Ammon's horn (tissue), 1 donor: ENCODE measurements around the gene FILIP1L.

Experiments
- DNase-seq: peaks from one replicate; pipeline ENCODE4 v3.0.0-alpha.2; 2016; ENCODE audit warnings: low spot score

The FILIP1L gene

GRCh38 chr3:99923873-99924272, 190.4 kb downstream of the FILIP1L start:
- no peak for DNase-seq

DNA sequence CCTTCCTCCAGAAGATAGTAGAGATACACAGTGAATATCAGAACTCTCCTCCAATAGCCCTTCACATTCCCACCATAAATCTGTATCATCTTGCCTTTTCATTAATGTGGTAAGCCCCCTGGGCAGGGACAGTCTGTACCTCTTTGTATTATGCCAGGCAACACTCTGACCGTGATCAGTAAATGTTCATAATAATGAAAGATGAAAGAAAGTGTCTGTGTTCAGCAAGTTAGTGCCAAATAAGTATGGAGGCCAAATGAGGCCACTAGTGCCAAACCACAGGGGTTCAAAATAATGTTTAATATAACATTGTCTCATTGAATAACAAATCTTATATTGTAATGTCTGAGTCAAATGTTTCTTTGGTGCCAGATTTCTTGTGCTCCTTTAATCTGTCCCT, 192.3 kb downstream of the FILIP1L start:
- DNase-seq, result no peak

- DNase-seq, result no peak
Measured at GRCh38 chr3:99921377-99921695, 193.0 kb downstream of the FILIP1L start.

- peak; percentile 53 for DNase-seq
Measured at GRCh38 chr3:99920481-99921376, 193.6 kb downstream of the FILIP1L start.

- no peak for DNase-seq
Measured at GRCh38 chr3:99919694-99920093, 194.6 kb downstream of the FILIP1L start.

GRCh38 chr3:99918715-99919114, 195.6 kb downstream of the FILIP1L start:
- DNase-seq, result no peak

- no peak for DNase-seq
Measured at GRCh38 chr3:99915906-99916432, 198.3 kb downstream of the FILIP1L start.

DNA sequence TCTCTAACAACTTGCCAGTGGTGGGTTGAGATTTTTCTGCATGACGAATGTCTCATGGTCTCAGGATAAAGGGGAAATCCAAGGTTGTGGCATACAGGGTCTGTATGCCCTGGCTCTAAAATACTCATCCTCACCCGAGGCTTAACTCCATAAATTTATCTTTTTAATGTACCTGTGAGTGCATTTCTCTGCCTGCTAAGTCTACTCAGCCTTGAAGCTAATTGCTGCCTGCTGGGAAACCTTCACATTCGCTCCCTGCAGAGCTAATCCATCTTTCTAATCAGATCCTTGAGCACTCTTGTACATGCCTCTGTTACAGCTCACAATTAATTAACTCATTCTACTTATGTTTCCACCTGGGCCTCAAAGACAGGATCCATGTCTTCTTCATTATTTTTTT, 202.9 kb downstream of the FILIP1L start:
- DNase-seq, result no peak

GRCh38 chr3:99910752-99911290, 203.5 kb downstream of the FILIP1L start:
- no peak for DNase-seq

DNA sequence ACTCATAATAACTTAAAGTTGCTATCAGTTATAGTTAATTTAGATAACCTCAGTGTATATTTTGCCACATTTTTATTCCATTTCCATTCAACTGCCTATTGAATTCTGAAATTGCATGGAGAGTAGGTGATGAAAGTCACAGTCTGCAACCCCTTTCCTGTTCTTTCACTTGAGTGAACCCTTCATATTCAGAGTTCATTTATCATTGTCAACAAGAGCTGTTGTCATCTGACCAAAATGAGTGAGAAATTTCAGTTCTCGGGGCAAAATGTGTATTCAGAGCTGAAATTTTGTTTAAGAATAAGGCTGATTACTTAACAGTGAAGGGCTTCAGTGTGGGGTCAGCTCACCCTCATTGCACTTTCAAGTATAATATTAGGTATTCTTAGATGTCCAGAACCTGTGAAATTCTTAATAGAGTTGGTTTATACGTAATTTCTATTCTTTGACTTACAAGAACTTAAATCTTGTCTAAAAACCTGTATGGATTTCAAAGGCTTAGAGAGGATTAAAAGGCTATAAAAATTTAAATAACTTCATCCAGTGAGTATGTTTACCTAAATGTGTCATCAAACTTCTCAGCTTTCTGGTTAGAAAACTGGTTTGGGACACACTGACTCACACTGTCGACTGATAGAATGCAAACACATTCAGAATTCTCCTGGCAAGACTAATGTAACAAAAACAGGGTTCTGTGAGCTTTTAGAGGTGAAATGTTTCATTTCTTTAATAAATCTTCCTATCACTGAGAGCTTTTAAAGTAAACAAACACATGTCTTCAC, 204.4 kb downstream of the FILIP1L start:
- DNase-seq, result no peak

DNA sequence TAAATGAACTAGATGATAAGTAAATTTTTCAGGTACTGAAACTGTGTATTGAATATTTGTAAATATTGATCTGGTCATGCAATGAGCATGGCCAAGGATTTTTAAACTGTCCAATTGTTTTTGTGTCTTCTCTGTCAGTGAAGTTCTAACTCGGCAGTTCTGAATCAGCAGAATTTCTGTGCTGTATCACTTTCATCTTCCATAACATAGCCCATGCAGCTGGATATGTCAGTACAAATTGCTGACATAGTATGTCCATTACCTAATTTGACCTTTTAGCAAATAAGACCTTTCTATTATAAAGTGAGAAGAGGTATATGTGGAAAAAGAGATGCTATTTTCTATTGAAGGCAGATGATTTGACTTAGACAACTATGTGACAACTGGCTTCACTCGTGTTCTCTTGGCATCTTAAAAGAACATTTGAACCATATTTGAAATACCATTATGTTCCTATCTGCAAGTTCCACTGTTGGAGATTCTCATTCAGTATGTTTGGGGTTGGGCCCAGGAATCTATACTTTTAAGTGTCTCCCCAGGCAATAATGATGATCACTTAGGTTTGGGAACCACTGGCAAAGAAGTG, 206.2 kb downstream of the FILIP1L start:
- no peak for DNase-seq

DNA sequence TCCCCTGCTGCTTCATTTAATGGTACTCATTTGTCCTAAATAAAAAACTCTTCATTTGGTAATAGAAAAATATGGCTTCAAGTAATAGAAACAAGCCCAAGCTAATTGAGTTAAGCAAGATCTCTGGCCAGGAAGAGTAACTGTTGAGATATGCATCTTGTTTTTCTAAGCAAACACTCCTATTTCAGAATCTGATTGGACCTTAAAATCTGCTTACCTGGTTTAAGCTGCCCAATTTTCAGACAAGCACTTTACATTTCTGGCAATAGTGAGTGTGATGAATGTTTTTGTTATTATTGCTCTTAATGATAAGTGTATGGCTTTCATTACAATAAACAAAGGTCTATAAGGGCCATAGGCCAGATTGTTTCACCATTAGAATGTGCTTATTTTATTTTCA, 210.4 kb downstream of the FILIP1L start:
- no peak for DNase-seq

- DNase-seq, result no peak
Measured at GRCh38 chr3:99902091-99902490, 212.2 kb downstream of the FILIP1L start.

GRCh38 chr3:99901200-99901926, 212.9 kb downstream of the FILIP1L start:
- no peak for DNase-seq

GRCh38 chr3:99900248-99900647, 214.1 kb downstream of the FILIP1L start:
- DNase-seq, result no peak

- no peak for DNase-seq
Measured at GRCh38 chr3:99899603-99900002, 214.7 kb downstream of the FILIP1L start.

GRCh38 chr3:99896482-99896881, 217.8 kb downstream of the FILIP1L start:
- no peak for DNase-seq

- no peak for DNase-seq
Measured at GRCh38 chr3:99895703-99896441, 218.4 kb downstream of the FILIP1L start.

DNA sequence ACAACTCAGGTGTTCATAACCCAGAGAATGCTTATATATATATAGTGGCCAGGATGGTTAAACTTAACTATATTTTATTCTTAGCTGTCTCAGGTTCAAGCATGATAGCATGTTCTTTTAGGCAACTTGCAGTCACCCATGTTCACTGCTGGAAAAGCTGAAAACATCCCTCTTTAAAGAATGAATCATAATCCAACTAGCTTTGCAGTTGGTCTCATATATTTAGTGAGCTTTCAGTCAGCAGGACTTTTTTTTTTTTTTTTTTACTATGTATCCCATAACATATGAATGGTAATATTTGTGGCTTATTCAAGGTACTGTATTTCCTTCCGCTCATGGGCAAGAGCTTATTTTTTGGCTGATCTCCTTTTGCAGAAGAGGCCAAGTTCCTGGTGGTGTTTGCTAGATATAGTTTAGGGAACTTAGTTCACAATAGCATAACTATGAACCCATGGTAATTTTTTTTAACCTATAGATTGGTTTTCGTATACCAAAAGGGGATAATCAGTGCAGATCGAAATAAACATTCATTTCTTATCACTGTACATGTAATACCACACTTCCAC, 219.1 kb downstream of the FILIP1L start:
- DNase-seq, result no peak

- DNase-seq, result no peak
Measured at GRCh38 chr3:99892332-99892731, 222.0 kb downstream of the FILIP1L start.
